HCT116 (cell line): ENCODE measurements around the gene TTLL11. TPM values are rescaled to one million over a fixed set of nuclear protein-coding genes. Genes with fewer than 3 reads are reported as not detected.
A peak's percentile ranks its signal among the peaks of the same experiment; 100 is the strongest.

Experiments used
- ATAC-seq: fragments of 200-7000 bp; cut with Tn5 transposase; 2 replicates; pipeline ENCODE4 v1.9.1; 2020; ENCODE audit warnings: mild to moderate bottlenecking, moderate library complexity
- BruUV-seq: library from RNA; stranded (reverse); fragments of 400-500 nt; replicated peaks from 2 replicates; lab custom pipeline; 2021; lab: Mats Ljungman, UMichigan
- CTCF ChIA-PET: fragments of 300-600 bp; sonication (Branson Sonifier 250); formaldehyde crosslinking; loops from one replicate; lab custom pipeline; 2021; ENCODE audit warnings: antibody characterized with exemption; lab: Charles Lee
- POLR2A ChIA-PET: fragments of 300-600, 350-600 bp; sonication (Branson Sonifier 250); formaldehyde crosslinking; loops from one replicate; lab custom pipeline; 2021; ENCODE audit warnings: antibody characterized with exemption; lab: Charles Lee
- RAD21 ChIA-PET, 2 experiments: fragments of 300-600 bp; sonication (Branson Sonifier 250); formaldehyde crosslinking; loops; one replicate each; lab custom pipeline; 2023; ENCODE audit warnings: low total read pairs in 2 of 2; ENCODE audit not compliant: uncharacterized antibody in 2 of 2, unreplicated experiment in 2 of 2, low non-redundant PET in 1 of 2; lab: Charles Lee
- DNase-seq: peaks from one replicate; pipeline ENCODE4 v3.0.0-alpha.2; 2010; ENCODE audit warnings: low read depth, low spot score
- H2AFZ ChIP-seq: fragments of 200-600 bp; shearing (Covaris generic), sonication (generic); 2 replicates; pipeline ENCODE4 v1.6.1; 2017; ENCODE audit warnings: low read depth, mixed run types, mixed read lengths, antibody characterized with exemption, low read length; ENCODE audit not compliant: poor library complexity, severe bottlenecking
- H3K27ac ChIP-seq: 2 replicates; pipeline ENCODE4 v1.5.1; 2012; ENCODE audit warnings: low read depth, low read length
- H3K27me3 ChIP-seq: fragments of 200-600 bp; sonication (generic); 2 replicates; pipeline ENCODE4 v1.6.1; 2016; ENCODE audit warnings: mixed run types, low read length, mixed read lengths; ENCODE audit not compliant: insufficient read depth
- H3K36me3 ChIP-seq, 2 experiments: fragments of 200-500 bp in 1 of 2; fragments of 200-600 bp in 1 of 2; sonication (Bioruptor generic) in 1 of 2; sonication (generic) in 1 of 2; 2 replicates each; pipeline versions ENCODE4 v1.5.1 to v1.6.1; 2014 to 2016; ENCODE audit warnings: low read length in 2 of 2, inconsistent platforms in 1 of 2, mixed read lengths in 1 of 2, mixed run types in 1 of 2; ENCODE audit not compliant: insufficient read depth in 2 of 2, control insufficient read depth in 1 of 2
- H3K4me1 ChIP-seq, 2 experiments: fragments of 200-600 bp in 1 of 2; sonication (generic) in 1 of 2; 2 replicates each; pipeline versions ENCODE4 v1.5.1 to v1.6.1; 2012 to 2017; ENCODE audit warnings: low read length in 2 of 2, inconsistent platforms in 1 of 2, mild to moderate bottlenecking in 1 of 2, mixed read lengths in 1 of 2, mixed run types in 1 of 2, moderate library complexity in 1 of 2; ENCODE audit not compliant: insufficient read depth in 2 of 2, control insufficient read depth in 1 of 2
- H3K4me2 ChIP-seq: fragments of 200-600 bp; sonication (generic); 2 replicates; pipeline ENCODE4 v1.6.1; 2017; ENCODE audit warnings: mixed run types, low read length, mixed read lengths
- H3K4me3 ChIP-seq, 2 experiments: fragments of 200-600 bp in 1 of 2; sonication (generic) in 1 of 2; replicated peaks in 1 of 2; 2 replicates each; pipeline ENCODE4 v1.5.1; 2011 to 2016; ENCODE audit warnings: low read length in 2 of 2, control low read depth in 1 of 2, low read depth in 1 of 2, mild to moderate bottlenecking in 1 of 2, mixed read lengths in 1 of 2, mixed run types in 1 of 2
- H3K79me2 ChIP-seq: fragments of 200-600 bp; sonication (generic); 2 replicates; pipeline ENCODE4 v1.6.1; 2017; ENCODE audit warnings: mild to moderate bottlenecking, mixed run types, low read length, moderate library complexity, mixed read lengths; ENCODE audit not compliant: insufficient read depth
- H3K9ac ChIP-seq: fragments of 200-600 bp; sonication (generic); 2 replicates; pipeline ENCODE4 v1.6.1; 2016; ENCODE audit warnings: low read length, mixed read lengths
- H3K9me2 ChIP-seq: fragments of 200-600 bp; sonication (generic), shearing (Covaris generic); 2 replicates; pipeline ENCODE4 v1.6.1; 2017; ENCODE audit warnings: mixed run types, mild to moderate bottlenecking, moderate library complexity; ENCODE audit not compliant: insufficient read depth
- H3K9me3 ChIP-seq, 2 experiments: fragments of 200-500 bp in 1 of 2; fragments of 200-600 bp in 1 of 2; sonication (Bioruptor generic) in 1 of 2; sonication (generic) in 1 of 2; 2 replicates each; pipeline ENCODE4 v1.6.1; 2014 to 2017; ENCODE audit warnings: low read length in 2 of 2, mixed read lengths in 2 of 2, inconsistent platforms in 1 of 2, low read depth in 1 of 2, mild to moderate bottlenecking in 1 of 2, mixed run types in 1 of 2, moderate library complexity in 1 of 2; ENCODE audit not compliant: control insufficient read depth in 1 of 2, insufficient read depth in 1 of 2
- H4K20me1 ChIP-seq: fragments of 200-600 bp; sonication (generic), shearing (Covaris generic); 2 replicates; pipeline ENCODE4 v1.6.1; 2017; ENCODE audit warnings: mixed run types, mild to moderate bottlenecking, moderate library complexity; ENCODE audit not compliant: insufficient read depth
- CTCF ChIP-seq, 3 experiments: fragments of 200-600 bp in 1 of 3; sonication (generic) in 1 of 3; IDR thresholded peaks in 2 of 3; conservative IDR thresholded peaks in 1 of 3; 2 replicates each; pipeline ENCODE4 v1.5.1; 2012 to 2017; ENCODE audit warnings: low read depth in 2 of 3, low read length in 2 of 3, antibody characterized with exemption in 1 of 3, borderline replicate concordance in 1 of 3, control low read depth in 1 of 3, mild to moderate bottlenecking in 1 of 3, mixed read lengths in 1 of 3, mixed run types in 1 of 3, moderate library complexity in 1 of 3; ENCODE audit not compliant: insufficient read depth in 1 of 3
- EZH2 ChIP-seq: fragments of 200-600 bp; sonication (generic); IDR thresholded peaks from 2 replicates; pipeline ENCODE4 v1.6.1; 2017; ENCODE audit warnings: antibody characterized with exemption, mixed run types
- intact Hi-C: fragments of 100-400 bp; cut with micrococcal nuclease; formaldehyde crosslinking; loops from 2 replicates; pipeline ENCODE4 v1.10.0; 2022
- total RNA-seq: library from RNA; stranded (reverse); gene quantifications from one replicate; pipeline ENCODE4 v1.2.1, GENCODE V29; 2021; ENCODE audit not compliant: unreplicated experiment
- TF ChIP-seq, protein P1 (sequence below): IDR thresholded peaks from 2 replicates; pipeline ENCODE4 v1.6.1; 2012

TTLL11 gene
- total RNA-seq, 1 experiment from 2014 or later, result 2.2 TPM

GRCh38 chr9:122126331-122127261 is 33.5 kb upstream of the TTLL11 start (continued):
- no peak for TF ChIP-seq EZH2
- TF ChIP-seq, all 23 proteins: peak for 0

DNA sequence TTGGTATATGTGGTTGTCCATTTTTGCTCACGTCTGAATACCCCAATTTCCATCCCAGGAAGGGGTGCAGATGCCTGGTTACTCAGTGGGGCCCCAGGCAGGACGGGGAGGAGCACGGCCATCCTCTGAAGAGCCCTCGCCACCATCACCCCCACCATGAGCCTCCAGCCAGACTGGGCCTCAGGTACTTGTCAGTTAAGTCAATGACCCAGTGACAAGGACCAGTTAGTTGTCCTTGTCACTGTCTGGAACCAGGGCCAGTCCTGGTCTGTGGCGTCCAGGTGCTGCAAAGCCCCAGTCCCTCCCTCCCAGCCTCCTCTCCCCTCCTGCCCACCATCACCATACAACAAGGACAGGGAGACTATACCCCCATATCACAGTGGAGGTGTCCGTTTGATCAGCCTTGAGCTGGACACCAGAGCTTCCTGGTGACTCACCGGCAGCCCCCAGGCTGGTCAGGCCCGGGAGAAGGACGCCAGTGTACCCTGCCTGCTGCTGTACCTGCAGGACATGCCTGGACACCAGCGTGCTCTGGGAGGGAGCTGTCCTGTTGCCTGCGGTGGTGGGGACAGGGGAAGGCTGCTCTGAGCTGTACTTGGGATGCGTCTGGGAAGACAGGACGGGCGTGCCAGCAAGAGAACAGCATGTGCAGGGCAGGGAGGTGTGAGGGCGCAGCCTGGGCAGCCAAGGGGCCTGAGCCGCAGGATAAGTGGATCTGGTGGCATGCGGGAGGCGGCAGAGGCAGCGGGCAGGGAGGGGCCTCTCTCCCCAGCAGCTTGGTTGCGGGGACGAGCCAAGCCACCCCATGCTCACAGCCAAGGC is 32.6 kb upstream of the TTLL11 start:
- Histone ChIP-seq H3K4me3 (no peak overlapping the region), H3K27me3 (no peaks in the 10 kb centered on the region), H3K4me1 (peaks cover 0 to 12% of the 10 kb centered on the region in 2 experiments; a peak in 1 of 4 replicates), H3K79me2 (no peaks in the 10 kb centered on the region), H3K36me3 (no peaks in the 10 kb centered on the region), H3K4me2 (peak overlapping the region; percentile 38; the same call in 1 of the 2 replicates), H2AFZ (peak overlapping the region; percentile 42), H3K9ac (no peak overlapping the region), H4K20me1 (no peaks in the 10 kb centered on the region), H3K9me2 (no peaks in the 10 kb centered on the region), H3K27ac (no peak overlapping the region), H3K9me3 (no peaks in the 10 kb centered on the region)
- ChIA-PET CTCF (interaction anchor here (0.7 to 9.5 kb wide), 23 partner anchors 9 to 1224 kb away, joined by 3 to 229 read pairs (median 6); partner anchors contain the start of genes MRRF, PDCL, PTGS1 and RBM18), POLR2A (interaction anchor here (1.8 kb wide), 1 partner anchor 225 kb away, joined by 9 read pairs; no protein-coding TSS in a partner anchor), RAD21 (interaction anchor here (0.7 to 3.3 kb wide), 9 partner anchors 26 to 225 kb away, joined by 3 to 43 read pairs (median 4); no protein-coding TSS in a partner anchor)
- peak; percentile 22 for ATAC-seq
- TF ChIP-seq, protein P1, sequence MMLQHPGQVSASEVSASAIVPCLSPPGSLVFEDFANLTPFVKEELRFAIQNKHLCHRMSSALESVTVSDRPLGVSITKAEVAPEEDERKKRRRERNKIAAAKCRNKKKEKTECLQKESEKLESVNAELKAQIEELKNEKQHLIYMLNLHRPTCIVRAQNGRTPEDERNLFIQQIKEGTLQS, result no peak
- TF ChIP-seq CTCF (IDR thresholded peaks at IDR 0.05 in 2 of 3, conservative IDR thresholded peaks at IDR 0.05 in 1 of 3; ENCODE audit: borderline replicate concordance in 1 of 3, insufficient read depth in 1 of 3, low read depth in 2 of 3, low read length in 2 of 3), result 0 out of 6 replicates have a peak, but pooled peaks of 1 of the 3 experiments have one; percentile 4
- DNase-seq, result no peak
- BruUV-seq, result no TSS peak
- intact Hi-C loops, result loop anchor here (1.0 to 10.0 kb wide), 4 partner anchors 225 to 1229 kb away; partner anchors contain the start of gene CRB2
